ENCODE results near the gene MYO15B.

MYO15B gene

GRCh38 chr17:75558666-75559530 is 28.7 kb upstream of the MYO15B start:
- TF ChIP-seq, protein P1, sequence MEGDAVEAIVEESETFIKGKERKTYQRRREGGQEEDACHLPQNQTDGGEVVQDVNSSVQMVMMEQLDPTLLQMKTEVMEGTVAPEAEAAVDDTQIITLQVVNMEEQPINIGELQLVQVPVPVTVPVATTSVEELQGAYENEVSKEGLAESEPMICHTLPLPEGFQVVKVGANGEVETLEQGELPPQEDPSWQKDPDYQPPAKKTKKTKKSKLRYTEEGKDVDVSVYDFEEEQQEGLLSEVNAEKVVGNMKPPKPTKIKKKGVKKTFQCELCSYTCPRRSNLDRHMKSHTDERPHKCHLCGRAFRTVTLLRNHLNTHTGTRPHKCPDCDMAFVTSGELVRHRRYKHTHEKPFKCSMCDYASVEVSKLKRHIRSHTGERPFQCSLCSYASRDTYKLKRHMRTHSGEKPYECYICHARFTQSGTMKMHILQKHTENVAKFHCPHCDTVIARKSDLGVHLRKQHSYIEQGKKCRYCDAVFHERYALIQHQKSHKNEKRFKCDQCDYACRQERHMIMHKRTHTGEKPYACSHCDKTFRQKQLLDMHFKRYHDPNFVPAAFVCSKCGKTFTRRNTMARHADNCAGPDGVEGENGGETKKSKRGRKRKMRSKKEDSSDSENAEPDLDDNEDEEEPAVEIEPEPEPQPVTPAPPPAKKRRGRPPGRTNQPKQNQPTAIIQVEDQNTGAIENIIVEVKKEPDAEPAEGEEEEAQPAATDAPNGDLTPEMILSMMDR (IDR thresholded peaks at IDR 0.05; ENCODE audit: control insufficient read depth, insufficient read depth, low read depth, low read length, missing control alignments): no peak
- no peak overlapping the region for H3K4me3 ChIP-seq (ENCODE audit: control insufficient read depth, low read depth, low read length)
- DNase-seq (ENCODE audit: low read depth): no peak

- H3K4me3 ChIP-seq (ENCODE audit: control insufficient read depth, low read depth, low read length): no peak overlapping the region
- TF ChIP-seq, protein P1 (IDR thresholded peaks at IDR 0.05; ENCODE audit: control insufficient read depth, insufficient read depth, low read depth, low read length, missing control alignments): no peak
- no peak for DNase-seq (ENCODE audit: low read depth)
Measured at GRCh38 chr17:75559958-75560533, 27.6 kb upstream of the MYO15B start.

DNA sequence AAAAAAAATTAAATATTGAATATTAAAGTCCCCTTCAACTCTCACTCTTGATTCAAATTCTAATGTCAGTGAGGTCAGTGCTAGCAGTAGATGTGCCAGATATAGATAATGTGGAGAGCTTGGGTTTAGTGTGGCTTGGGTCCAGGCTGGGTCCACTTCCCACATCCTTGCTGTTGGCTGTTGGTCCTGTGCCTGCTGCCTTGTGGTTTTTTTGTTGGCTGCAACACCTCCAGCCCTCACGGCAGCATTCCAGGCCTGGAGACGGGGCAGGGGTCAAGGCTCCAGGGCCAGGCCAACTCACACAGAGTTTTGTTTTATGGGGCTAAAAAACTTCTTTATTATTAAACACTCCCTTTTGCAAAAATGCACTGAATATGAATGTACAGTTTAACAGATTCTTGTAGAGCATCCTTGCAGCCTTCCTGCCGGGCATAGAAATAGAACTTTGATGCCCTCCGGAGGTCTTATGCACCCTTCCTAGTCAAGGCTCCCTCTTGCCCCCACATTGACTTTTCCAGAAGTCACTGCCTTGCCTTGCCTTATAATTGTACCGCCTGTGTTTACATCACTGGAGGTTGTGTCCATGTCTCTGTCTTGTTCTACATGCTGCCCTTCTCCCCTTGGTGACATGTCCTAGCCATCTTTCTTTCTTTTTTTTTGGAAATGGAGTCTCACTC is 25.5 kb upstream of the MYO15B start:
- TF ChIP-seq, protein P1 (IDR thresholded peaks at IDR 0.05; ENCODE audit: control insufficient read depth, insufficient read depth, low read depth, low read length, missing control alignments): no peak
- DNase-seq (ENCODE audit: low read depth): peak; percentile 24
- no peak overlapping the region for H3K4me3 ChIP-seq (ENCODE audit: control insufficient read depth, low read depth, low read length)

- no peak for DNase-seq (ENCODE audit: low read depth)
- TF ChIP-seq, protein P1 (IDR thresholded peaks at IDR 0.05; ENCODE audit: control insufficient read depth, insufficient read depth, low read depth, low read length, missing control alignments): no peak
- H3K4me3 ChIP-seq (ENCODE audit: control insufficient read depth, low read depth, low read length): no peak overlapping the region
Measured at GRCh38 chr17:75563063-75563758, 24.4 kb upstream of the MYO15B start.

DNA sequence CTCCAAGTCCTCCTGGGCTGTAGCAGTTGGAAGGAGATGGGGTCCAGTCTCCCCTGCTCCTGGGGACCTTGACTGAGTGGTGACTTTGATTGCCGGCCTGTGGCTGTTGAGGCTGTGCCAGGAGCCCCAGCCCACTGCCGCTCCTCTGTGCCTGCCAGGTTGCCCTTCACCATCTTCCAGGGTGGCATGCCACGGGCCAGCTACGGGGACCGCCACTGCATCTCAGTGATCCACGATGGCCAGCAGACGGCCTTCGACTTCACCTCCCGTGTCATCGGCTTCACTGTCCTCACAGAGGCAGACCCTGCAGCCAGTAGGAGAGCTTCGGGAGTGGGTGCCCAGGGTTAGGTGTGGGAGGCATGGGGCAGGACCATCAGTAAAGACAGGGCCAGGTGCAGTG is 23.4 kb upstream of the MYO15B start:
- DNase-seq (ENCODE audit: low read depth): no peak
- TF ChIP-seq, protein P1 (IDR thresholded peaks at IDR 0.05; ENCODE audit: control insufficient read depth, insufficient read depth, low read depth, low read length, missing control alignments): no peak
- no peak overlapping the region for H3K4me3 ChIP-seq (ENCODE audit: control insufficient read depth, low read depth, low read length)

DNA sequence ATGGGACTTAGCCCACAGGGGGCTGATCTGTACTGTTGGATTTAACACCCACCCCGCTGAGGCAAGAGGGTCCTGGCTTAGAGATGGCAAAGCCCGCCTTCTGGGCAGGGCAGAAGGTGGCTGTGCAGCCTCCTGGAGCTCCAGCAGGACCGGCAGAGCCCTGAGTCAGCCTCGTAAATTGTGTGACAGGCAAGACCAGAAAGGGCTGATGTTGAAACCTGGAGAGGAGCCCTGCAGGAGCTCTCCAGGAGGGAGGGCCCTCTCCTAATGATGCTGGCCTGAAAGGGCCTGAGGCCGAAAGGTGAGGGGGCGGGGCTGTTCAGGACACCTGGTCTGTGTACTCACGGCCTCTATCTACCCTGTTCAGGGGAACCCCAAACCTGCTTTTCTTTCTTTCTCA is 22.5 kb upstream of the MYO15B start:
- TF ChIP-seq, protein P1 (IDR thresholded peaks at IDR 0.05; ENCODE audit: control insufficient read depth, insufficient read depth, low read depth, low read length, missing control alignments): no peak
- H3K4me3 ChIP-seq (ENCODE audit: control insufficient read depth, low read depth, low read length): no peak overlapping the region
- peak; percentile 55 for DNase-seq (ENCODE audit: low read depth)

Data from AG09309 (cell line).